ENCODE data around the gene RAB6B.

DNA sequence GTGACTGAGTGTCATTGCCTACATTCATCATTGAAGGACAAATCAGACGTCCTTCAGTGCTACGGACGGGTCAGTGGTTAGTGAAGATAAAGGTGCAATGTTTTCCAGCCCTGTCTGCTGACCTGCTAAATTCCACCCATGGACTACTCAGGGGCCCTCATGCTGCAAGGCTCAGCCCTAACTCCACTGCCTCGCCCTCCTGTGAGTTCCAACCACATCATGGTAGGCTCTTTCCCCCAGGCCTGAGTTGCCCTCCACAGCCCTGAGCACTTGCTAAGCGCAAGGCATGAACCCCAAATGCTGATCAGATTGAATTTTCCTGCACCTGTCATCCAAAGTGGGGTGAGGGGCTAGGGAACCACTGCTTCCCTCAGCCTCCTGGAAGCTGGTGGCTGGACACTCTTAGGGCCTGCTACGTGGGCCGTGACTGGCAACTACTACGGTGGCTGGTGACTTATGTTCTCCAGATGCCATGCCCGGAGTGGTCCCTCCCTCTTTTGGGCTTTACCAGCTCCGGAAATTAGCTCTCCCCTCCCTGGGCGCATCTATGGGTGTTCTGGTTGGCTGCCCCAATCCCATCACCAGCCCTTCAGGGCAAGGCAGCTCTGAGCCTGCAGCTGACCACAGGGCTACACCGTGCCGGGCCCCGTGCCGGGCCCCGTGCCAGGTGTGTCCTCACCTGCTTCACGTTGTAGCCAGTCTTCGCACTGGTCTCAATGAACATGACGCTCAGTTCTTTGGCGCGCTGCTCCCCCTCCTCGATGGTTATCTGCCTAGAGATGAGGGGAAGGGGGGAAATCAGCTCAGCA is 58.0 kb downstream of the RAB6B start:
- no peak for TF ChIP-seq SP1 (IDR thresholded peaks at IDR 0.05; ENCODE audit: low read depth, low read length)
- no peak for TF ChIP-seq HDAC2 (IDR thresholded peaks at IDR 0.05; ENCODE audit: borderline replicate concordance in 1 of 2, low read depth in 2 of 2, low read length in 2 of 2)
- TF ChIP-seq SUZ12 (IDR thresholded peaks at IDR 0.05; ENCODE audit: low read length) = no peak
- TF ChIP-seq, protein P1, sequence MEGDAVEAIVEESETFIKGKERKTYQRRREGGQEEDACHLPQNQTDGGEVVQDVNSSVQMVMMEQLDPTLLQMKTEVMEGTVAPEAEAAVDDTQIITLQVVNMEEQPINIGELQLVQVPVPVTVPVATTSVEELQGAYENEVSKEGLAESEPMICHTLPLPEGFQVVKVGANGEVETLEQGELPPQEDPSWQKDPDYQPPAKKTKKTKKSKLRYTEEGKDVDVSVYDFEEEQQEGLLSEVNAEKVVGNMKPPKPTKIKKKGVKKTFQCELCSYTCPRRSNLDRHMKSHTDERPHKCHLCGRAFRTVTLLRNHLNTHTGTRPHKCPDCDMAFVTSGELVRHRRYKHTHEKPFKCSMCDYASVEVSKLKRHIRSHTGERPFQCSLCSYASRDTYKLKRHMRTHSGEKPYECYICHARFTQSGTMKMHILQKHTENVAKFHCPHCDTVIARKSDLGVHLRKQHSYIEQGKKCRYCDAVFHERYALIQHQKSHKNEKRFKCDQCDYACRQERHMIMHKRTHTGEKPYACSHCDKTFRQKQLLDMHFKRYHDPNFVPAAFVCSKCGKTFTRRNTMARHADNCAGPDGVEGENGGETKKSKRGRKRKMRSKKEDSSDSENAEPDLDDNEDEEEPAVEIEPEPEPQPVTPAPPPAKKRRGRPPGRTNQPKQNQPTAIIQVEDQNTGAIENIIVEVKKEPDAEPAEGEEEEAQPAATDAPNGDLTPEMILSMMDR (IDR thresholded peaks at IDR 0.05; ENCODE audit: control extremely low read depth in 1 of 3, insufficient read depth in 1 of 3, low read depth in 1 of 3, low read length in 3 of 3) = no peak
- no peak for TF ChIP-seq NRF1 (IDR thresholded peaks at IDR 0.05; ENCODE audit: low read depth, low read length)
- TF ChIP-seq POLR2A (IDR thresholded peaks at IDR 0.05; ENCODE audit: control extremely low read depth in 1 of 2, low read depth in 2 of 2, low read length in 2 of 2) = no peak
- TF ChIP-seq RNF2 (IDR thresholded peaks at IDR 0.05; ENCODE audit: borderline replicate concordance, low read depth, low read length, missing control alignments, poor library complexity, severe bottlenecking) = no peak
- TF ChIP-seq POLR2AphosphoS5 (IDR thresholded peaks at IDR 0.05; ENCODE audit: low read depth, low read length) = no peak
- TF ChIP-seq GABPA (IDR thresholded peaks at IDR 0.05; ENCODE audit: borderline replicate concordance, insufficient read depth, low read length) = no peak
- TF ChIP-seq RAD21 (IDR thresholded peaks at IDR 0.05 in 1 of 2, conservative IDR thresholded peaks at IDR 0.05 in 1 of 2; ENCODE audit: low read depth in 2 of 2, low read length in 2 of 2) = no peak
- no peak for TF ChIP-seq SIN3A (conservative IDR thresholded peaks at IDR 0.05 in 1 of 2, IDR thresholded peaks at IDR 0.05 in 1 of 2; ENCODE audit: low read depth in 1 of 2, low read length in 2 of 2)
- no peak for TF ChIP-seq RFX5 (IDR thresholded peaks at IDR 0.05; ENCODE audit: borderline replicate concordance, low read depth, low read length)
- TF ChIP-seq MAFK (IDR thresholded peaks at IDR 0.05; ENCODE audit: low read depth, low read length) = no peak

Data from H1 (cell line).